NOMO-1 treated with dmso at 0.1 percent for 144 hours (cell line): ENCODE measurements around the gene CT45A9.
"Not testable (repeated sequence)": the region's sequence is repeated elsewhere in the genome, so short reads cannot be mapped to it uniquely, and the experiment has no call there.

ENCODE experiments used
- DNase-seq: peaks from one replicate; lab custom pipeline; 2025; ENCODE audit not compliant: unreplicated experiment; lab: John Stamatoyannopoulos, UW

The CT45A9 gene

GRCh38 chrX:135871712-135872111 is at the start of gene CT45A9:
TSS of gene CT45A9 (minus strand) at chrX:135871812. CDS start at chrX:135868061, 3,751 bp downstream.
- DNase-seq, result not testable (repeated sequence)

GRCh38 chrX:135920516-135920915 is 48.9 kb upstream of the CT45A9 start:
- DNase-seq, result not testable (repeated sequence)

GRCh38 chrX:135914404-135914803 is 42.8 kb upstream of the CT45A9 start:
- no peak for DNase-seq

- DNase-seq, result no peak
These were observed 38.6 kb upstream of the CT45A9 start for GRCh38 chrX:135910251-135910650.

GRCh38 chrX:135893294-135893817 is 21.7 kb upstream of the CT45A9 start, which contains the start of the genes CT45A10 and SAGE1:
TSS of gene CT45A10 (minus strand) at chrX:135893444. CDS start at chrX:135885344, 8,100 bp downstream.
TSS of gene SAGE1 (plus strand) at chrX:135893716. CDS start at chrX:135896243, 2,527 bp downstream.
- no peak for DNase-seq

- no peak for DNase-seq
These were observed 21.2 kb upstream of the CT45A9 start for GRCh38 chrX:135892781-135893180.

- DNase-seq, result no peak
These were observed 18.5 kb upstream of the CT45A9 start for GRCh38 chrX:135890087-135890585.

- DNase-seq, result not testable (repeated sequence)
These were observed 17.4 kb upstream of the CT45A9 start for GRCh38 chrX:135888976-135889375.

GRCh38 chrX:135888230-135888629 is 16.6 kb upstream of the CT45A9 start:
- not testable (repeated sequence) for DNase-seq

- DNase-seq, result not testable (repeated sequence)
These were observed 11.1 kb upstream of the CT45A9 start for GRCh38 chrX:135882741-135883140.

- not testable (repeated sequence) for DNase-seq
These were observed 17.2 kb downstream of the CT45A9 start, which contains the start of gene CT45A8 for GRCh38 chrX:135854438-135854837. TSS of gene CT45A8 (minus strand) at chrX:135854538. CDS start at chrX:135850783, 3,755 bp downstream.

- not testable (repeated sequence) for DNase-seq
These were observed 34.4 kb downstream of the CT45A9 start, which contains the start of gene CT45A7 for GRCh38 chrX:135837180-135837579. TSS of gene CT45A7 (minus strand) at chrX:135837280. CDS start at chrX:135833533, 3,747 bp downstream.

- not testable (repeated sequence) for DNase-seq
These were observed 51.7 kb downstream of the CT45A9 start, which contains the start of gene CT45A2 for GRCh38 chrX:135819912-135820311. TSS of gene CT45A2 (minus strand) at chrX:135820012. CDS start at chrX:135816265, 3,747 bp downstream.
